ENCODE results near the gene PDK4.

- TF ChIP-seq POLR2A (IDR thresholded peaks at IDR 0.05) (no peak), CTCF (IDR thresholded peaks at IDR 0.05) (no peak), POLR2AphosphoS5 (IDR thresholded peaks at IDR 0.05) (no peak), EP300 (IDR thresholded peaks at IDR 0.05) (no peak)
These were observed 14.8 kb downstream of the PDK4 start for GRCh38 chr7:95581467-95581866.
